A673 (cell line): ENCODE measurements around the gene AQP5. TPM values are rescaled to one million over a fixed set of nuclear protein-coding genes. Genes with fewer than 3 reads are reported as not detected.

Experiments
- BruUV-seq: library from RNA; stranded (reverse); fragments of 400-500 nt; replicated peaks from 2 replicates; lab custom pipeline; 2021; lab: Mats Ljungman, UMichigan
- CTCF ChIA-PET: fragments of 300-600 bp; sonication (Branson Sonifier 250); formaldehyde crosslinking; loops from one replicate; lab custom pipeline; 2022; ENCODE audit warnings: antibody characterized with exemption; lab: Charles Lee
- POLR2A ChIA-PET: fragments of 300-600 bp; sonication (Branson Sonifier 250); formaldehyde crosslinking; loops from one replicate; lab custom pipeline; 2022; ENCODE audit warnings: antibody characterized with exemption; ENCODE audit not compliant: low non-redundant PET; lab: Charles Lee
- DNase-seq: peaks from one replicate; pipeline ENCODE4 v3.0.0-alpha.2; 2015; ENCODE audit warnings: low spot score
- H3K27ac ChIP-seq: fragments of 200-600 bp; sonication (generic); 2 replicates; pipeline ENCODE4 v1.5.1; 2016; ENCODE audit warnings: mixed run types, low read depth, mild to moderate bottlenecking, mixed read lengths, antibody characterized with exemption, low read length; ENCODE audit not compliant: poor library complexity, severe bottlenecking
- H3K27me3 ChIP-seq: fragments of 200-600 bp; sonication (generic); replicated peaks from 2 replicates; pipeline ENCODE4 v1.6.1; 2017; ENCODE audit warnings: mixed run types, low read depth, mild to moderate bottlenecking, mixed read lengths, antibody characterized with exemption, low read length; ENCODE audit not compliant: insufficient read depth, poor library complexity
- H3K36me3 ChIP-seq: fragments of 200-600 bp; sonication (generic); 2 replicates; pipeline ENCODE4 v1.6.1; 2016; ENCODE audit warnings: mixed run types, mild to moderate bottlenecking, mixed read lengths, antibody characterized with exemption, low read length; ENCODE audit not compliant: insufficient read depth, poor library complexity, severe bottlenecking
- H3K4me1 ChIP-seq: fragments of 200-600 bp; sonication (generic); 2 replicates; pipeline ENCODE4 v1.6.1; 2017; ENCODE audit warnings: mixed run types, mild to moderate bottlenecking, mixed read lengths, antibody characterized with exemption, low read length; ENCODE audit not compliant: insufficient read depth, poor library complexity, severe bottlenecking
- H3K4me3 ChIP-seq: fragments of 200-600 bp; sonication (generic); 2 replicates; pipeline ENCODE4 v1.5.1; 2016; ENCODE audit warnings: low read depth, mixed run types, mild to moderate bottlenecking, mixed read lengths, low read length; ENCODE audit not compliant: poor library complexity, severe bottlenecking
- H3K9me3 ChIP-seq: fragments of 200-600 bp; sonication (generic); 2 replicates; pipeline ENCODE4 v1.6.1; 2016; ENCODE audit warnings: mixed run types, low read depth, mild to moderate bottlenecking, mixed read lengths, antibody characterized with exemption, low read length; ENCODE audit not compliant: poor library complexity, severe bottlenecking
- EZH2 ChIP-seq: fragments of 200-600 bp; sonication (generic); IDR thresholded peaks from 2 replicates; pipeline ENCODE4 v1.6.1; 2017; ENCODE audit warnings: borderline replicate concordance, low read depth, mild to moderate bottlenecking, mixed read lengths, antibody characterized with exemption, low read length; ENCODE audit not compliant: poor library complexity, severe bottlenecking
- intact Hi-C: fragments of 100-400 bp; cut with micrococcal nuclease; formaldehyde crosslinking; loops from one replicate; pipeline ENCODE4 v1.10.0; 2022; ENCODE audit not compliant: unreplicated experiment
- total RNA-seq: library from RNA; stranded (reverse); gene quantifications from 2 replicates; pipeline ENCODE4 v1.2.3, GENCODE V29; 2021
- TF ChIP-seq, protein P1 (sequence below): fragments of 300-800, 200-600 bp; sonication (generic); conservative IDR thresholded peaks from 2 replicates; pipeline ENCODE4 v1.5.1; 2017; ENCODE audit warnings: low read depth, mild to moderate bottlenecking, antibody characterized with exemption, low read length, moderate library complexity, mixed read lengths

Gene AQP5
- total RNA-seq, 1 experiment from 2014 or later: not detected

DNA sequence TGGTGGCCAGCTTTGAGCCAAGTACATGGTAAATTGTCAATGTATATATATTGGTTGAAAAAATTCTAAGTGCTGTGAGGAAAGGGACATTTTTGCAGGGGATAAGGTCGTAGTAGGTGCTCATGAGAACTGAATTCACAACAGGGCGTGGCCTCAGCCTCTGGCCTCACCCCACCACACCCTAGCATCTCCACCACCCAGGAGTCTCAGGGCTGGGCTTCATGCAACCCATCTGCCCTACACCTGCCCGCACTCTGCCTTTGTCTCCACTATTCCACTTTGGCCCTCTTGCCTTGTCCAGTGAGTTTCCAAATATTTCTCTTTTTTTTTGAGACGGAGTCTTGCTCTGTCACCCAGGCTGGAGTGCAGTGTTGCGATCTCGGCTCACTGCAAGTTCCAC, 33.2 kb upstream of the AQP5 start:
- Histone ChIP-seq H3K4me1 (no peaks in the 10 kb centered on the region), H3K27ac (no peak overlapping the region), H3K9me3 (no peaks in the 10 kb centered on the region), H3K36me3 (no peaks in the 10 kb centered on the region), H3K27me3 (no peaks in the 10 kb centered on the region), H3K4me3 (no peak overlapping the region)
- POLR2A ChIA-PET: no interaction called here
- no peak for DNase-seq
- intact Hi-C loops: no loop called here
- CTCF ChIA-PET: no interaction called here
- no TSS peak for BruUV-seq
- TF ChIP-seq EZH2: no peak
- TF ChIP-seq, protein P1, sequence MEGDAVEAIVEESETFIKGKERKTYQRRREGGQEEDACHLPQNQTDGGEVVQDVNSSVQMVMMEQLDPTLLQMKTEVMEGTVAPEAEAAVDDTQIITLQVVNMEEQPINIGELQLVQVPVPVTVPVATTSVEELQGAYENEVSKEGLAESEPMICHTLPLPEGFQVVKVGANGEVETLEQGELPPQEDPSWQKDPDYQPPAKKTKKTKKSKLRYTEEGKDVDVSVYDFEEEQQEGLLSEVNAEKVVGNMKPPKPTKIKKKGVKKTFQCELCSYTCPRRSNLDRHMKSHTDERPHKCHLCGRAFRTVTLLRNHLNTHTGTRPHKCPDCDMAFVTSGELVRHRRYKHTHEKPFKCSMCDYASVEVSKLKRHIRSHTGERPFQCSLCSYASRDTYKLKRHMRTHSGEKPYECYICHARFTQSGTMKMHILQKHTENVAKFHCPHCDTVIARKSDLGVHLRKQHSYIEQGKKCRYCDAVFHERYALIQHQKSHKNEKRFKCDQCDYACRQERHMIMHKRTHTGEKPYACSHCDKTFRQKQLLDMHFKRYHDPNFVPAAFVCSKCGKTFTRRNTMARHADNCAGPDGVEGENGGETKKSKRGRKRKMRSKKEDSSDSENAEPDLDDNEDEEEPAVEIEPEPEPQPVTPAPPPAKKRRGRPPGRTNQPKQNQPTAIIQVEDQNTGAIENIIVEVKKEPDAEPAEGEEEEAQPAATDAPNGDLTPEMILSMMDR: no peak

DNA sequence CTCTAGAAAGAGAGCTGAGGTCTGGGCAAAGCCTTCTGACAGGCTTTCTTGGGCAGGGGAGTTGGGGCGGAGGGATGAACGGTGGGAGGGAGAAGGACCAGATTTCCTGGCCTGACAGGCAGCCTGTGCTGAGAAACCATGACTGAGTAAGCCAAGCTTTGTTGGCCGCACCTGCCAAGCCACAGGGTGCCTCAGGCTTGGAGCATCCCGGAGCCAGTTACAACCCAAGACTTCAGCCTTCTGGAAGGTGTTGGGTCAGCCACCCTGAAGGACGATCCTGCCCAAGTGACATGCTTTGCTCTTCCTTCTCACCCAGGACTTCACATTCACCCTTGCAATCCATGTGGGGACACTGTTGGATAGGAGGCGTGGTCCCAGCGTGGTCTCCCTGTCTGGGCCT, 32.1 kb upstream of the AQP5 start:
- Histone ChIP-seq H3K4me3 (no peak overlapping the region), H3K27ac (no peak overlapping the region), H3K9me3 (no peaks in the 10 kb centered on the region), H3K4me1 (no peaks in the 10 kb centered on the region), H3K27me3 (no peaks in the 10 kb centered on the region), H3K36me3 (no peaks in the 10 kb centered on the region)
- TF ChIP-seq, protein P1: no peak
- TF ChIP-seq EZH2: no peak
- BruUV-seq: no TSS peak
- DNase-seq: no peak
- ChIA-PET CTCF (no interaction called here), POLR2A (no interaction called here)
- intact Hi-C loops: no loop called here

- Histone ChIP-seq H3K4me3 (no peak overlapping the region), H3K36me3 (no peaks in the 10 kb centered on the region), H3K27ac (no peak overlapping the region), H3K27me3 (no peaks in the 10 kb centered on the region), H3K4me1 (no peaks in the 10 kb centered on the region), H3K9me3 (no peaks in the 10 kb centered on the region)
- no TSS peak for BruUV-seq
- intact Hi-C loops: no loop called here
- TF ChIP-seq EZH2: no peak
- TF ChIP-seq, protein P1: no peak
- no peak for DNase-seq
- POLR2A ChIA-PET: no interaction called here
- CTCF ChIA-PET: no interaction called here
Measured at GRCh38 chr12:49930515-49931288, 31.0 kb upstream of the AQP5 start.
